Activated CD8-positive, alpha-beta memory T cell treated with anti-CD3 and anti-CD28 coated beads for 48 hours (primary cell): ENCODE measurements around the gene IMPACT.

ENCODE experiments used
- DNase-seq, 3 experiments: peaks; one replicate each; pipeline ENCODE4 v3.0.0-alpha.2; 2020; ENCODE audit warnings: low read depth in 2 of 3, low spot score in 2 of 3

Gene IMPACT

DNA sequence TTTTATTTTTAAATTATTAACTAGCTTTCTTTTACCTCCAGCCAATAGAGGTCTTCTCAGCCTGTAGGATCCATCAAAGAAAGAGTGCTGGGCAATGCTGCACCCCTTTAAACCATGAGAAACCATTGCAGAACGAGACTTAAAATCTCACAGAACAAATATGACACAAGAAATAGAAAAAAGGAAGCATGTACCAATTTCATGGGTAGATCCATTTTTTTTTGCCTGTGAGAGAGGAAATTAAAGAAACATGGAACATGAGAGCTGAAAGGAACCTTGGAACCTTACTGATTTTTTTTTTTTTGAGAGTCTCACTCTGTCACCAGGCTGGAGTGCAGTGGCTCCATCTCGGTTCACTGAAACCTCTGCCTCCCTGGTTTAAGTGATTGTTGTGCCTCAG is 47.9 kb downstream of the IMPACT start:
- DNase-seq = no peak

DNA sequence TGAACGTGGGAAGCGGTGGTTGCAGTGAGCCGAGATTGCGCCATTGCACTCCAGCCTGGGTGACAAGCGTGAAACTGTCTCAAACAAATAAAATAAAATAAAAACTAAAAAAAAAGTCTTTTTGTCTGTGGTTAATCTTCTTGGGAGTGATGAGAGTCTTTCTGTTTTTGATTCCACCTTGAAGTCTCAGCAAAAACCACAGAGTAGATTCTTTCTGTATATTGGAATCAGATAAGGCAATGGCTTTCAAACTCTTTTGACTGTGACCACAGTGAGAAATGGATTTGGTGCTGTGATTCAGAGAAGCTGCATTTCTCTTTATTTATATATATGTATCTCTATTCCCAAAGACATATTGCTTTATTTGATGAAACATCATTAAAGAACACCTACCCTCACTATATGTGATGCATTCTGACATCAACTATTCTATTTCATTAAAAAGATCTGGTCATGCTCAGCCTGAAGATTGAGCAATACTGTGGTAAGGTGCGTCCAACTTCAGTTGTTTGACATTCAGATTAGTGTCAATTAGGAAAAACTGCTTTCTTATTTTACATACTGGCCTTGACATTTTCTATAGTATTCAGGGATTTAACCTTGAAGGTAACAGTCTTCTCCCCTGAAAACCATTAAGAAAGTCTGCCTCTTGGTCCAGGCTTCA is 49.6 kb downstream of the IMPACT start:
- DNase-seq = no peak

DNA sequence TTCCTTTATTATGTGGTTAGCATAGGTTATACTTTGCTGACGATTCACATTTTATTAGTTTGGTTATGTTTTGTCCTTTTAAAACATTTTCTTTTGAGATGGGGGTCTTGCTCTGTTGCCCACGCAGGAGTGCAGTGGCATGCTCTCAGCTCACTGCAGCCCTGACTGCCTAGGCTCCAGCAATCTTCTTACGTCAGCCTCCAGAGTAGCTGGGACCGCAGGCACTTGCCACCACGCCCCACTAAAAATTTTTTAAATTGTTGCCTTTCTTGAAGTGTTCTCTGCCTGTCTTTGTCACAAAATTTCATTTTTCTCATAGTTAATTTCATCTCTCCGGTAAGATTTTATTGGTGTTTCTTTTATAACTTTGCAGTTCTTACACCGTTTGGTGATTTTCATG is 52.9 kb downstream of the IMPACT start:
- no peak for DNase-seq

DNA sequence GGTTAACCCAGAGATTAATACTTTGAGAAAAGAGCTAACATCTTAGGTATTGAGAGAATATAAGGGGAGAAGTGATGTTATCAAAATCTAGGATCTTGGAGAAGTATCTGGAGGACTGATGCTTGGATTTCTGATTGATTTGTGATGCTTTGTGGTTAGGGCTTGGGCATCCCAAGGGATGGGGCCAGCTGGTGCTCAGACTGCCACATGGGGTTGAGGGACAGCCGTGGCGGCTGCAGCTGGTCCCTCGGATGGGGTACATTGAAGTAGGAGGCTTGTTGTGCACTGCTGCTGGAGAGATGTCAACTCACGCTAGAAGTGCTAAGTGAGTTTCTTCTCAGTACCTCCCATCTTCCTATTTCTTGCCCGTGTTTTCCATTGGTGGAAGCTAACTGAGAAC is 56.4 kb downstream of the IMPACT start:
- DNase-seq = no peak

DNA sequence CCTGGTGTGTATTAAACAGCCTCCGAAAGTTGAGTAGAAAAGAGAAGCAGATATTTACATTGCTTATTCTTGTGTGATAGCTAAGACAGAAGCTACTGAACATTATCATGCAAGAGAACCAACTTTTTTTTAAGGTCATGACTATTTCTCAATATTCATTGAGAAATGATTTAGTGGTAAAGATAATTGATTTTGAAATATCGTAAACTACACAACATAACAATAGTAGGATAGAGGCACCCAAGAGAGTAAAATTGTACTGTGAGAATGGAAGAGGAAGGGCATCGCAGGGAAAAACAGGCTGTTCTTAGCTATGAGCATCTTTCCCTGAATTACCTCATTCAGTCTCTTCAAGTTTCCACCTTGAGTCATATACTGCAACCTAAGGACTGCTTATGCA is 59.2 kb downstream of the IMPACT start:
- DNase-seq = no peak

DNA sequence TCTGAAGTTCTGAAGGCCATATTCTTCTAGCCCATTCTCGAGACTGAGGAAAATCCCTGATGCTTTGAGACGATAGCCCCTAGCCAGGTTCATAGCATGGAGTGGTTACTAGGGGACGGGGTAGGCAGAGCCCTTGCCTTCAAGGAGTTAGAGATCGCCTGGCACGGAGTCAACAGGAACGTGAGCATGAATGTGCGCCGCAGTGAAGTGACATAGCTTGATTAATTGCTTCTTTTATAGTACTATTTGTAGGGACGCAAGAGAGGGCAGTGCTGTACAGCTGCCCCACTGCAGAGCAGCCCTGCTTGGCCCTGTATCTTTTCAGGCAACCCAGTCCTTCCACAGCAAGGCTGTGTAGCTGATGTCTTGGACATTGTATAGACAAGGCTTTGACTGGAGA is 60.2 kb downstream of the IMPACT start:
- DNase-seq = no peak

DNA sequence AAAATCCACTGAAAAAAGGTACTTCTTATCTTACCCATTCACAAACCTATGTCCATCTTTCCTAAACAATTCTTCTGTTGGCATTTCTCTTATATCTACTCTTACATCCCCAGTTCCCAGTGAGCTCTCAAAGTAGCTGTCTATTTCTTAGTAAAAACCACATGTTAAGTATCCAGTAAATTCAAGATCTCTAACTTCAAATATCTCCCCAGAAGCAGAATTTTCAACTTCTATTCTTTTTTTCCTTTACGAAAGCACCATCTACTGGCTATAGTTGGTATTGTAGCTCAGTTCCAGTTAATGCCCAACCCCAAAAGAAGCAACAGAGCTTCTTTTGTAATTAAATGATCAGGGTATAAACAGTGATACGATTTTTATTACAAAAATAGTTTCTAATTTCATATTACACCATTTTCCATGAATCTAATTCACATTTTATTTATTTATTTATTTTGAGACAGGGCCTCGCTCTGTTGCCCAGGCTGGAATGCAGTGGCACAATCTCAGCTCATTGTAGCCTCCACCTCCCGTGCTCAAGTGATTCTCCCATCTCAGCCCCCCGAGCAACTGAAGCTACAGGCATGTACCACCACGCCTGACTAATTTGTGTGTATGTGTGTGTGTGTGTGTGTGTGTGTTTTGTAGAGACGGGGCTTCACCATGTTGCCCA is 62.5 kb downstream of the IMPACT start:
- DNase-seq = no peak

GRCh38 chr18:24490539-24490938 is 64.1 kb downstream of the IMPACT start:
- DNase-seq = no peak

GRCh38 chr18:24491927-24492834 is 65.7 kb downstream of the IMPACT start:
- DNase-seq = no peak

GRCh38 chr18:24494586-24494985 is 68.1 kb downstream of the IMPACT start:
- no peak for DNase-seq

DNA sequence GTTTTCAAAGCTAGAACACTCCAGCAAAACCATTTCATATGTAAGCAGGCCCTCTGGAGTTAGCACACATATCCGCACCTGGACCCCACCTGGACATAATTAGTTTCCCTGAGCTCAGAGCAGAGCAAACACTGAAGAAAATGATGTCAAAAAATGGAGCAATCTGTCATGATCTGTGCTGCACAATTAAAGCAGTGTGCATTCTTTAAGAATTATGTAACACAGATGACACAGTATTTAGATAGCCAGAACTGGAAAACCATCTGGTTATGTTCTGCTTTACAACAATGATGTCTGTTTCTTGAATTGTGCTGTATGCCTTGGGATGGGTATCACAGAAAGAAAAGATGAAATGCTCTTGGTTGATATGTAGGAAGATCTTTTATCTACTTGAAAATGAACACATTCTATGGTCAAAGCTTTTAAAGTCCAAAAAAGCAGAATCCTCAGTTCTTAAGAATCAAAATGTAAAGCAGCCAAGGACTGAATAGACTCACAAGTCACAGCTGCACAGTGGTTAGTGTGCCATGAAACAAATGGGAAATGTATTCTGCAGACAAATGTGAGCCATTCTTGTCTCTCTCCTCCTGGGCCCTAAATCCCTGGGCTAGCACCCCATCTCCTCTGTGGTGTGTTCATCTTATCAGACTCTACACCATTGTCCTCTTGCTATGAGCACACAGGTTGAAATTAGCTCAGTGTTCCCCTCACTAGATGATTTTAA is 70.7 kb downstream of the IMPACT start:
- no peak for DNase-seq

GRCh38 chr18:24499814-24500213 is 73.3 kb downstream of the IMPACT start:
- DNase-seq = no peak

DNA sequence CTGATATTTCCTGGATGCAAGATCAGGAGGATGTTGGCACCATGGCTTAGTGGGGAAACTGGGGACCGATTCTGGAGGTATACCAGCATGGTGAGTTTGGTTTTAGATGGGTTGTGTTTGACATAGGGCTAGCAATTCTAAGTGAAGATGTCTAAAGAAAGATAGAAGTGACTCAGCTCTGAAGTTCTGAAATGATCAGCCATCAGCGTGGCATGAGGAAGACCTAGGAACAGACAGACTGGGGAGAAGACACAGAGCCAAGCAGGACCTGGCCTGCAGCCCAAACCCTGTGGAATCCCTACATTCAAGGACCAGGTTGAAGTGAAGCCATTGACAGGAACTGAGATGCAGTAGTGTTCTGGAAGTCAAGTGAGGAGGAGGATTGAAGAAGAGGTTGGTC is 73.7 kb downstream of the IMPACT start:
- no peak for DNase-seq

GRCh38 chr18:24500766-24501165 is 74.3 kb downstream of the IMPACT start:
- DNase-seq = no peak

GRCh38 chr18:24502667-24503523 is 76.4 kb downstream of the IMPACT start:
- DNase-seq = no peak
